ENCODE data around the gene ABRAXAS1. TPM values are rescaled to one million over a fixed set of nuclear protein-coding genes. Genes with fewer than 3 reads are reported as not detected.

The ABRAXAS1 gene
- total and polyA plus RNA-seq, 2 of the 8 experiments (the other 6 are each of a cell fraction or from before 2014, with no cell fraction given) = 11.4 to 32.1 TPM

GRCh38 chr4:83455281-83456183 is 29.4 kb downstream of the ABRAXAS1 start, which contains the start of the genes HELQ and MRPS18C:
TSS of gene HELQ (minus strand) at chr4:83455823. CDS start at chr4:83455693, 130 bp downstream.
TSS of gene MRPS18C (plus strand) at chr4:83456058. CDS start at chr4:83456078, 20 bp downstream.
- peak within 1 kb of the TSS; percentile 88 to 98 (median 90) for H3K9ac ChIP-seq (replicated peaks in 1 of 4; ENCODE audit: extremely low read depth in 1 of 4, low read depth in 3 of 4, low read length in 3 of 4)
- FAIRE-seq = peak; percentile 78
- 2% methylated on average over 54 of the region's 58 CpGs; no CpG with 5 or more reads in 1 of the 2 experiments for WGBS, 2 experiments (ENCODE audit: extremely low coverage in 1 of 2, insufficient coverage in 1 of 2, insufficient read length in 1 of 2, insufficient replicate concordance in 2 of 2, low coverage in 1 of 2, low lambda C conversion rate in 2 of 2, missing lambda C conversion rate in 1 of 2)
- TF ChIP-seq SIX5 (IDR thresholded peaks at IDR 0.05; ENCODE audit: low read depth, low read length) (peak; percentile 34; the same call in 1 of the 2 replicates), TEAD4 (IDR thresholded peaks at IDR 0.05; ENCODE audit: low read depth, low read length) (0 out of 2 replicates have a peak, but pooled peaks have one; percentile 32), TAF7 (optimal IDR thresholded peaks at IDR 0.05; ENCODE audit: borderline replicate concordance, low read depth, low read length) (peak; percentile 21), FOSL1 (IDR thresholded peaks at IDR 0.05; ENCODE audit: insufficient read depth, low read depth, low read length) (no peak), KDM5A (IDR thresholded peaks at IDR 0.05; ENCODE audit: low read length) (peak; percentile 94; the same call in 1 of the 2 replicates), ATF3 (IDR thresholded peaks at IDR 0.05; ENCODE audit: insufficient read depth, low read depth, low read length) (peak; percentile 96), CBX5 (IDR thresholded peaks at IDR 0.05; ENCODE audit: low read depth, low read length) (no peak), SAP30 (IDR thresholded peaks at IDR 0.05; ENCODE audit: insufficient read depth, insufficient replicate concordance, low read length) (peak; percentile 73)
- TF ChIP-seq, protein P1, sequence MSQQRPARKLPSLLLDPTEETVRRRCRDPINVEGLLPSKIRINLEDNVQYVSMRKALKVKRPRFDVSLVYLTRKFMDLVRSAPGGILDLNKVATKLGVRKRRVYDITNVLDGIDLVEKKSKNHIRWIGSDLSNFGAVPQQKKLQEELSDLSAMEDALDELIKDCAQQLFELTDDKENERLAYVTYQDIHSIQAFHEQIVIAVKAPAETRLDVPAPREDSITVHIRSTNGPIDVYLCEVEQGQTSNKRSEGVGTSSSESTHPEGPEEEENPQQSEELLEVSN (IDR thresholded peaks at IDR 0.05) = no peak

More at GRCh38 chr4:83455281-83456183, 29.4 kb downstream of the ABRAXAS1 start, which contains the start of the genes HELQ and MRPS18C:
- H2BK120ac ChIP-seq (replicated peaks; ENCODE audit: low read depth, low read length) = no peak within 1 kb of the TSS
- peak within 1 kb of the TSS; percentile 96 for H2BK5ac ChIP-seq (ENCODE audit: low read depth, low read length)
- ChIA-PET POLR2A (ENCODE audit: partially characterized antibody) (interaction anchor here (0.7 to 1.4 kb wide), 7 partner anchors 9 to 564 kb away, joined by 3 to 9 read pairs (median 3); no protein-coding TSS in a partner anchor), CTCF (ENCODE audit: partially characterized antibody) (interaction anchor here (1.0 to 1.5 kb wide), 3 partner anchors 35 to 94 kb away, joined by 3 to 5 read pairs (median 4); no protein-coding TSS in a partner anchor)
- no peak within 1 kb of the TSS for H2BK15ac ChIP-seq (ENCODE audit: low read length)
- peaks cover 0 to 32% (median 3%) of the 10 kb centered on the region in 4 experiments; a peak in 4 of 8 replicates for H3K36me3 ChIP-seq (ENCODE audit: control insufficient read depth in 2 of 4, insufficient read depth in 4 of 4, low read length in 3 of 4)
- peak within 1 kb of the TSS; percentile 60 for H4K5ac ChIP-seq (ENCODE audit: insufficient read length, low read depth, low read length)
- peak within 1 kb of the TSS; percentile 49 for H3K4ac ChIP-seq (replicated peaks; ENCODE audit: insufficient read length, low read depth, low read length)
- peak within 1 kb of the TSS; percentile 83 for H2AFZ ChIP-seq (ENCODE audit: low read length)
- peak; percentile 91 to 93 for DNase-seq (ENCODE audit: low read depth in 1 of 2, low spot score in 2 of 2)
- H3K56ac ChIP-seq (replicated peaks; ENCODE audit: insufficient read length, low read depth, low read length) = peak within 1 kb of the TSS; percentile 74
- H3K79me2 ChIP-seq (ENCODE audit: control insufficient read depth in 1 of 2, insufficient read depth in 2 of 2, low read length in 2 of 2) = peaks cover 0 to 32% of the 10 kb centered on the region in 2 experiments; a peak in 3 of 4 replicates
- H3K18ac ChIP-seq (ENCODE audit: extremely low read depth, low read length) = peak within 1 kb of the TSS; percentile 42
- no peak within 1 kb of the TSS for H2BK20ac ChIP-seq (ENCODE audit: low read length)
- H3K79me1 ChIP-seq (ENCODE audit: low read depth, low read length) = peaks cover 3% of the 10 kb centered on the region; the same call in 1 of the 2 replicates
- H3K4me3 ChIP-seq (ENCODE audit: extremely low read depth in 1 of 4, insufficient read depth in 2 of 4, low read depth in 3 of 4, low read length in 4 of 4) = peak within 1 kb of the TSS; percentile 85 to 99 (median 93)
- no peaks in the 10 kb centered on the region for H3K9me3 ChIP-seq (ENCODE audit: insufficient read depth in 2 of 2, low read depth in 1 of 2, low read length in 1 of 2)
- H2BK12ac ChIP-seq (ENCODE audit: low read depth, low read length) = peak within 1 kb of the TSS; percentile 50; the same call in 1 of the 2 replicates
- H4K91ac ChIP-seq (replicated peaks; ENCODE audit: insufficient read length, low read length) = no peak within 1 kb of the TSS
- no peak within 1 kb of the TSS for H2AK5ac ChIP-seq (ENCODE audit: low read depth, low read length)
- peaks cover 0 to 1% of the 10 kb centered on the region in 2 experiments for H4K20me1 ChIP-seq (replicated peaks in 1 of 2; ENCODE audit: control insufficient read depth in 1 of 2, insufficient read depth in 2 of 2, low read length in 2 of 2)
- H3K27me3 ChIP-seq (replicated peaks in 1 of 4; ENCODE audit: control insufficient read depth in 3 of 4, extremely low read depth in 1 of 4, insufficient read depth in 3 of 4, low read length in 3 of 4) = no peaks in the 10 kb centered on the region
- peak within 1 kb of the TSS; percentile 57 to 71 for H3K4me2 ChIP-seq (ENCODE audit: insufficient read depth in 1 of 2, low read depth in 2 of 2, low read length in 2 of 2)
- no peak within 1 kb of the TSS for H3K23ac ChIP-seq (ENCODE audit: insufficient read length)
- peak within 1 kb of the TSS; percentile 91 for H3K27ac ChIP-seq (ENCODE audit: low read depth, low read length)
- no peaks in the 10 kb centered on the region for H3K23me2 ChIP-seq (ENCODE audit: low read depth, low read length)
- H3K4me1 ChIP-seq (replicated peaks in 1 of 4; ENCODE audit: control insufficient read depth in 3 of 4, insufficient read depth in 4 of 4, low read length in 3 of 4) = peaks cover 0 to 3% (median 0%) of the 10 kb centered on the region in 4 experiments; a peak in 2 of 7 replicates
- peak within 1 kb of the TSS; percentile 97 for H4K8ac ChIP-seq (ENCODE audit: extremely low read depth, insufficient read depth, low read length)
- H3K14ac ChIP-seq (ENCODE audit: insufficient read length) = no peak within 1 kb of the TSS

Data from H1 (cell line).